ENCODE measurements around the gene TOB1.
"Not testable (repeated sequence)": the region's sequence is repeated elsewhere in the genome, so short reads cannot be mapped to it uniquely, and the experiment has no call there.

The TOB1 gene

GRCh38 chr17:50868602-50869001 lies 2.4 kb upstream of the TOB1 start:
- no peak for DNase-seq (ENCODE audit: low read depth in 2 of 2)

DNA sequence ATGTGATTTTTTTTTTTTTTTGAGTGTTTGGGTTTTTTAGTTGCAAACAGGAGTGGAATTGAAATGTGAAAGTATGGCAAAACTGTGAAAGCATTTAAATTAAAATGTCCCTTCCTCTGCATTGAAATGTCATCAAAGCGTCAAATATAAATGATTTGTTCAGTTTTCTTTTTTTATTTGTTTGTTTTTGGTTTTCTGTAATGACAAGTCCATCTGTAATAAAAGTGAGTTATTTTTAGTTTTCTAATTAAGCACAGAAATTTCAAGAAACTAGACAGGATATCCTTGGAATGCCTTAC lies 1.9 kb upstream of the TOB1 start:
- no peak for DNase-seq (ENCODE audit: low read depth in 2 of 2)

GRCh38 chr17:50867363-50868139 lies 1.4 kb upstream of the TOB1 start:
- peak; percentile 57 to 78 for DNase-seq (ENCODE audit: low read depth in 2 of 2)

DNA sequence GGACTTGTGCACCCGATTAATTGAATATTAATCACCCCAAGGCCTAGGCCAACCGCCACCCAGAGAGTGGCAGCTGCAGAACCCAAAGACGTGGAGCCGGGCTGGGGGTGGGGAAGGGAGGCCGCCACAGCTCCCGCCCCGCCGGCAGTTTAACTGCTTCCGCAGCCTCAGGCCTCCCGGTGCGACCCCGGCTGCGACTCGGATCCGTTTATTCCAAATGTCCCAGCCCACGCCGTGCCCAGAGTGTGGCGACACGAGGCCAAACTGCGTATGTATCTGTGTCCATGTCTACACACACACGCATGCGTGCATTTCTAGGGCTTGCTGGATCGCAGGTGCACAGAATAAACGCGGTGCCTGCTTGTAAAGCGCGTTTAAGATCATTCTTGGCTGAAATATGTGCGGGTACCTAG lies 802 bp upstream of the TOB1 start:
- peak; percentile 37 to 46 for DNase-seq (ENCODE audit: low read depth in 2 of 2)

DNA sequence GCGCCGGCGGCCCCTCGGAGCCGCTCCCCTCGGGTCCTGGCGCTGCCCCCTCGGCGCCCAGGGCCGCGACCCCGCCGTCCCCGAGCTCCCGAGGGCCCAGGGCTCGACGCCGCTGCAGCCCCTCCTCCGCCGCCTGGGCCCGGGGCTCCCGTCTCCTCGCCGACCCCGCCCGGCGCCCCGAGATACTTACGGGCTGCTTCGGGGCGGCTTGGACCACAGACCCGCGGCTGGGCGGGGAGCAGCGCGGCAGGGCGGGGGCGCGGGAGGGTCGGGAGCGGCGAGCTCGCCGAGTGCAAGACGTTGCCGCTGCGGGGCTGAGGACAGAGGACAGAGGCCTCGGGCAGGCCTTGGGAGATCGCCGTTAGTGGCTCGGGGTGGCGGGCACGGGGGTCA lies 290 bp downstream of the TOB1 start:
- DNase-seq (ENCODE audit: low read depth in 2 of 2), result no peak

GRCh38 chr17:50865060-50865867 lies 890 bp downstream of the TOB1 start:
- peak in 1 of 2 donors; percentile 30 for DNase-seq (ENCODE audit: low read depth in 2 of 2)

- DNase-seq (ENCODE audit: low read depth in 2 of 2), result no peak
These were observed 1.5 kb downstream of the TOB1 start for GRCh38 chr17:50864747-50865059.

- no peak for DNase-seq (ENCODE audit: low read depth in 2 of 2)
These were observed 2.2 kb downstream of the TOB1 start for GRCh38 chr17:50863931-50864330.

DNA sequence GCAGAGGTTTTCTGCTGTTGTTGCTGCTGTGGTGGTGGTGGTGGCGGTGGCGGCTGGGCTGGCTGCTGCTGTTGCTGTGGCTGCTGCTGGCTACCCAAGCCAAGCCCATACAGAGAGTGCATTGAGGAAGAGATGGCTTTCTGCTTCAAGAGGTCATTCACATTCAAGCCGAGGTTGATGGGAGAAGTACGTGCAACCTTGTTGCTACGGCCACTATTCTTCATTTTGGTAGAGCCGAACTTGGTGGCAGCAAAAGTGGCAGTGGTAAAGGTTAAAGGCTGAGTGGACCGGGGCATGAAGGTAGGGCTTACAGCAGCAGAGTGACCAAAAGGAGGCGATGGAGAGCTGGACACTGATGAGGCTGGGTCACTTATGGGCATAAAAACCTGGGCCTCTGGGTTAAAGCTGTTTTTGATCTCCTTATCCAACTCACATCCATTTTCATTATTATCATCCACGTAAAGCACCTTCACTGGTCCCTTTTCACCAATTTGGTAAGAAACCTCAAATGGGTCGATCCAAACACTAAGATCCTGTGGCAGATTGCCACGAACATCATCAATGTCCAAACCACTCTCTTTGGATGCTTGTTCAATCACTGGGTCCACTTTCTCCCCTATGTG lies 2.8 kb downstream of the TOB1 start:
- DNase-seq (ENCODE audit: low read depth in 2 of 2), result peak in 1 of 2 donors; percentile 20

DNA sequence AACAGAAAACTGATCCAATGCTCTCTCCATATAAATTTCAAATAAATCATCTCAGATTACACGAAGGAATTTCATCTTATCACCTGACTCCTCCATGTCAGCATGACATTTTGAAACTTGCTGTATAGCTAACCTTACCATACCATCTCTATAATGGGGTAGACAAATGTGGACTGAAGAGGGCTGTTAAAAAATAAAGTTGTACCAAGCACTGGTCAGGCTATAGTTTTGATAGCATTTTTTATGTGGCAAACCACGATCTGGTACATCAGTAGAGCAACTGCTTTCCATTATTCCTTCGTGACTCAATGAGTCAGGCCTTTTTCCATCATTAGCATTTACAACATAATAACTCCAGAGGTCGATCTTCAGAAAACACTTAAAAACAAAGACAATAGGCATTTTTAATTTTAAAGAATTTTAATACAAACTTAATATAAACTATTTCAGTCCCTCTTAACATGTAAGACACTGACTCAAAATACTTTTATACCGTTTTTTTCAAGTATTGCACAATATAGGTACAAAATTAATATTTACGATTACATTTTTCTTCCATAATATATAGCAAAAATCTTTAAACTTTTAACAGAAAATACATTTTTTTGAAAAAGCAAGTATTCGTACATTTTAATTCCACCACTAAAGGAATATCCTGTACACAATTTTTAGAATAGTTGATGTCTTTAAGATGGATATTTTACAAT lies 4.2 kb downstream of the TOB1 start:
- DNase-seq (ENCODE audit: low read depth in 2 of 2), result no peak

DNA sequence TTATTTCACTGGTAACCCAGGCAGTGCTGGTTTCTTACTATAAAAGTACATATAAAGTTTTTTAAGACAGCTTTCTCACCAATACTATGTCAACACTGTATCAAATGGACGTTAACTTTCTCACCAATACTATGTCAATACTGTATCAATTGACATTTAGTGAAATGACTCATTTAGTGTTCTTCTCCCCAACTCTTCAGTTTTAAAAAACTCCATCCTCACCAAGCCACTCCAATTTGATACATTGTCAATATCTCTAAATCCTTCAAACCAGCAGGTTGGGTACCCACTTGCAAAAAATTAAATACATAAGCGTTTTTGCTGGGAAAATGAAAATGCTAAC lies 4.8 kb downstream of the TOB1 start:
- DNase-seq (ENCODE audit: low read depth in 2 of 2), result no peak

DNA sequence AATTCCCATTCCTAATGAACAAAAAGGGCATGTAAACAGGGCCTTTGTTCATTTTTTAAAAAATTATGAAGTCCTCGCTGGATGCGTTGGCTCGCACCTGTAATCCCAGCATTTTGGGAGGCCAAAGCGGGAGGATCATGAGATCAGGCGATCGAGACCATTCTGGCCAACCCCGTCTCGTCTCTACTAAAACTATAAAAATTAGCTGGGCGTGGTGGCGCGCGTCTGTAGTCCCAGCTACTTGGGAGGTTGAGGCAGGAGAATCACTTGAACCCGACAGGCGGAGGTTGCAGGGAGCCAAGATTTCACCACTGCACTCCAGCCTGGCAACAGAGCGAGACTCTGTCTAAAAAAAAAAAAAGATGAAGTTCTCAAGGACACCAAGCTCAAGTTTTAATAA lies 6.4 kb downstream of the TOB1 start:
- DNase-seq (ENCODE audit: low read depth in 2 of 2), result not testable (repeated sequence)

- DNase-seq (ENCODE audit: low read depth in 2 of 2), result no peak
These were observed 7.5 kb downstream of the TOB1 start for GRCh38 chr17:50858486-50859225.

- DNase-seq (ENCODE audit: low read depth in 2 of 2), result no peak
These were observed 9.7 kb downstream of the TOB1 start for GRCh38 chr17:50856431-50856830.

- no peak for DNase-seq (ENCODE audit: low read depth in 2 of 2)
These were observed 10.3 kb downstream of the TOB1 start for GRCh38 chr17:50855708-50856330.

DNA sequence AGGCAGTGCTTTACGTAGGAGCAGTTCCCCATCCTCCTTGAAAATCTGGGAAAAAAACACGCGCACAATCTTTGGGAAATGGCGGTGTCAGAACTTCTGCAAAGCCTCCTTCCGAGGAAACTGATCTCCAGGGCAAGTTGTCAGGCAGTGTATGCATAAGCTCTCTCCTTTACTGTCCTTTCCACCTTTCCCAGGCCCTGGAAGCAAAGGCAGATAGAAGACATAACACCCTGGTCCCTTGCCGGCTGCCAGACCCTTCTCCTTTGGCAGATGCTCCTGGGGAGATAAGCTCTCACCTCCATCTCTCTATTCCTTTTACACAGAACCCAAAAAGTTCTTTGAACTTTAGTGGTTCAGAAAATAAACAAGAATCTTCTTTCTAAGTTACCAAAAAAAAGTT lies 12.4 kb downstream of the TOB1 start:
- DNase-seq (ENCODE audit: low read depth in 2 of 2), result no peak

DNA sequence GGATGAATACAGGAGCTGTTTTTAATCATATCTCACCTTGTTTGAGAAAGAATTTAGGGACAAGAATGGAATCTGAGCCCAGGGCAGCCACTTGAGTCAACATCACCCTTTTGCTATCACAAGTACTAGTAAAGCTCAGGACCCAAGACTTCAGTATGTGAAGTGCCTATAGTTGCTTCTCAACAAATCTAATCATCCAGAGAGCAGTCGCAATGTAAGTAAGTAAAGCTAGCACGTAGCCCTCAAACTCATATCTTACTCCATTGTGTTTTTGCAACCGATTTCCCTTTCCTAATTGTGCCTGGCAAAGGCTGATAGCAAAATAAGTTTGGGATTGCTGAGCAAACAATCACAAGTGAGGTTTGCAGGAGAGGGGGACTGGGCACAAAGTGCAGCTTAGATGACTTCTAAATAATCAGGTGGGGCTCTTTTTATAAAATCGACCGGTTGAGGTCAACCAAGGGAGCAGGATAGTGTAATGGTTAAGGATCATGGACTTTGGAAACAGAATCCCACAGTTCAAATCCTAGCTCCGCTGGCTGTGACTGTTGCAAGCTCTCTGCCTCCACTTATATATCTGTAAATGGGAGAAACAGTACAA lies 13.0 kb downstream of the TOB1 start:
- no peak for DNase-seq (ENCODE audit: low read depth in 2 of 2)

DNA sequence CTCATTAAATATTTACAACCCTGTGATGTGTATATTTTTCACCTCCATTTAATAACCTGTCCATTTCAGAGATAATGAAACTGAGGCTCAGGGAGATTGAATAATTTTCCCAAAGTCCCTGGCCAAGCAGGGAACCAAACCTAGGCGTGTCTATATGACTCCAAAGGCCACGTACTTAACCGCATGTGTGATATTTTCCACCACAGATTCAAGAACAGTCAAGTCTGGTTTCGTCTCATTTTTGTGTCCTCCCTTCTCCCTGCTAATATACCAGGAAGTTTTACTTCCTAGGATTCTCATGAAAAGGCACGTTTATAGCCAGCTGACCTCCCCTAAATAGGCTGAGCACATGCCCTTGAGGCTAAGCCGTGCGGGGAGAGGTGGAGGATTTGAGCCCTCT lies 15.5 kb downstream of the TOB1 start:
- no peak for DNase-seq (ENCODE audit: low read depth in 2 of 2)

- no peak for DNase-seq (ENCODE audit: low read depth in 2 of 2)
These were observed 17.4 kb downstream of the TOB1 start for GRCh38 chr17:50848711-50849110.

DNA sequence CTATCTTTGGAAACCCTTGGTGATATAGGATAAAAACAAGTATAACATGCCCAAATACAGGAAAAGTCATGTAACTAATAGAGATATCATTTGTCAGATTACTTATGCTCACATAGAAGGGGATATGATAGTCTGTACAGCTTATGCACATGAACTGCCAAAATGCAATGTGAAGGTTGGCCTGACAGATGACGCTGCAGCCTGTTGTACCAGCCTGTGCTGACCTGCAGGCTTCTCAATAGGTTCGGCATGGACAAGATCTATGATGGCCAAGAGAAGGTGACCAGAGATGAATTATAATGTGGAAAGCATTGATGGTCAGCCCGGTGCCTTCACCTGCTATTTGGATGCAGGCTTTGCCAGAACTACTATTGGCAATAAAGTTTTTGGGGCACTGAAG lies 18.1 kb downstream of the TOB1 start:
- DNase-seq (ENCODE audit: low read depth in 2 of 2), result no peak

DNA sequence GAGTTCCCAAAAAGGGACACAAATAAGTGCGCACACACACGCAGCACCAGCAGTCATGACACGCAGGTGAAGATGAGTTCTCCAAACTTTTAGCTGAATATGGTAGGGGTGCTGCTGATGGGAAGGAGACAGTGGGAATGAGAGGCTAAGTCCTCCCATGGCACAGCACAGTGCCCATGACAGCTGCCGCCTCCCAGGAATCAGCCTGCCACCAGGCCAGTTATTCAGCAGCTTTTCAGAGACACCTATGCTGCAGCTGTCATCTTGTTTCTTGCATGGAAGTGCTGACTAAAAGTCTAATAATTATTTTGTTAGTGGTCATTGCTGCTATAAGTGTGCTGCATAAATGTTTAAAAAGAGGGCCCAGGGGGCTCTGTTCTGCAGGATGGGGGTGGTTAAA lies 18.6 kb downstream of the TOB1 start:
- DNase-seq (ENCODE audit: low read depth in 2 of 2), result no peak

Data from stimulated activated CD8-positive, alpha-beta memory T cell treated with anti-CD3 and anti-CD28 coated beads, Interleukin-2, amount 100 ng/mL, for 48 hours (primary cell).